B cell (primary cell): ENCODE results near the gene MBNL1. TPM values are rescaled to one million over a fixed set of nuclear protein-coding genes. Genes with fewer than 3 reads are reported as not detected.

Experiments
- ATAC-seq: fragments of 200-7000 bp; cut with Tn5 transposase; one replicate; pipeline ENCODE4 v1.10.0; 2021; ENCODE audit warnings: low read depth, mild to moderate bottlenecking, moderate number of reproducible peaks, moderate library complexity
- CTCF ChIA-PET: fragments of 350-600 bp; sonication (Branson Sonifier 250); formaldehyde crosslinking; loops from one replicate; lab custom pipeline; 2021; ENCODE audit warnings: antibody characterized with exemption, inconsistent platforms; lab: Charles Lee
- POLR2A ChIA-PET: fragments of 350-600 bp; sonication (Branson Sonifier 250); formaldehyde crosslinking; loops from one replicate; lab custom pipeline; 2021; ENCODE audit warnings: antibody characterized with exemption; lab: Charles Lee
- DNase-seq: peaks from one replicate; pipeline ENCODE4 v3.0.0; 2013
- H2AFZ ChIP-seq: 2 replicates; pipeline ENCODE4 v1.6.1; 2012; ENCODE audit warnings: mild to moderate bottlenecking, low read depth, low read length; ENCODE audit not compliant: insufficient read depth, poor library complexity, severe bottlenecking
- H3K27ac ChIP-seq, 2 donors: 1 replicate in 1 of 2; 2 replicates in 1 of 2; pipeline ENCODE4 v1.5.1; 2012 to 2013; ENCODE audit warnings: low read length in 2 of 2, mild to moderate bottlenecking in 2 of 2, moderate library complexity in 1 of 2
- H3K27me3 ChIP-seq, 4 experiments: fragments of 200-600 bp in 1 of 4; sonication (generic) in 1 of 4; replicated peaks in 1 of 4; 1 replicate in 2 of 4; 2 replicates in 2 of 4; pipeline versions ENCODE4 v1.6.1 to v1.7.0; 2013 to 2016; ENCODE audit warnings: low read length in 3 of 4, mild to moderate bottlenecking in 2 of 4, mixed read lengths in 1 of 4, moderate library complexity in 1 of 4; ENCODE audit not compliant: insufficient read depth in 4 of 4, control insufficient read depth in 3 of 4; ENCODE audit errors: control extremely low read depth in 1 of 4
- H3K36me3 ChIP-seq, 2 experiments: replicated peaks in 1 of 2; 1 replicate in 1 of 2; 2 replicates in 1 of 2; pipeline versions ENCODE4 v1.6.1 to v1.7.1; 2013; ENCODE audit warnings: low read length in 1 of 2; ENCODE audit not compliant: insufficient read depth in 2 of 2, control insufficient read depth in 1 of 2; ENCODE audit errors: control extremely low read depth in 1 of 2, extremely low read depth in 1 of 2
- H3K4me1 ChIP-seq, 2 donors: fragments of 200-600 bp in 1 of 2; sonication (generic) in 1 of 2; 1 replicate in 1 of 2; 2 replicates in 1 of 2; pipeline versions ENCODE4 v1.5.1 to v1.6.1; 2013 to 2017; ENCODE audit warnings: low read length in 2 of 2; ENCODE audit not compliant: control insufficient read depth in 2 of 2, insufficient read depth in 2 of 2
- H3K4me2 ChIP-seq: replicated peaks from 2 replicates; pipeline ENCODE3; 2012; ENCODE audit warnings: mild to moderate bottlenecking, low read depth, low read length; ENCODE audit not compliant: poor library complexity, severe bottlenecking
- H3K4me3 ChIP-seq, 5 experiments: fragments of 200-600 bp in 1 of 5; sonication (generic) in 1 of 5; 1 replicate in 3 of 5; 2 replicates in 2 of 5; pipeline versions ENCODE4 v1.5.1 to v1.7.0; 2011 to 2016; ENCODE audit warnings: low read length in 4 of 5, mild to moderate bottlenecking in 4 of 5, low read depth in 2 of 5, control low read depth in 1 of 5, moderate library complexity in 1 of 5; ENCODE audit not compliant: insufficient read depth in 1 of 5; ENCODE audit errors: control extremely low read depth in 1 of 5, extremely low read depth in 1 of 5
- H3K79me2 ChIP-seq: fragments of 200-600 bp; sonication (generic); one replicate; pipeline ENCODE4 v1.6.0; 2016; ENCODE audit warnings: low read length; ENCODE audit not compliant: control insufficient read depth, insufficient read depth
- H3K9ac ChIP-seq: fragments of 200-600 bp; sonication (generic); 2 replicates; pipeline ENCODE4 v1.6.1; 2017; ENCODE audit warnings: mild to moderate bottlenecking, low read length, moderate library complexity
- H3K9me3 ChIP-seq, 3 donors: one replicate each; pipeline versions ENCODE4 v1.6.1 to v1.7.1; 2013; ENCODE audit warnings: low read length in 2 of 3; ENCODE audit not compliant: control insufficient read depth in 2 of 3, insufficient read depth in 1 of 3; ENCODE audit errors: control extremely low read depth in 1 of 3
- H4K20me1 ChIP-seq: 2 replicates; pipeline ENCODE4 v1.6.0; 2012; ENCODE audit warnings: mild to moderate bottlenecking, low read length; ENCODE audit not compliant: insufficient read depth, control insufficient read depth, poor library complexity, severe bottlenecking
- H3K27ac Mint-ChIP-seq: one replicate; pipeline ENCODE4 v1.8.0; 2021; ENCODE audit warnings: mixed read lengths
- H3K27me3 Mint-ChIP-seq: one replicate; pipeline ENCODE4 v1.8.0; 2021; ENCODE audit warnings: mixed read lengths
- H3K4me1 Mint-ChIP-seq: one replicate; pipeline ENCODE4 v1.8.0; 2021; ENCODE audit warnings: mixed read lengths
- H3K4me3 Mint-ChIP-seq: one replicate; pipeline ENCODE4 v1.8.0; 2021; ENCODE audit warnings: mixed read lengths
- H3K9me3 Mint-ChIP-seq: one replicate; pipeline ENCODE4 v1.8.0; 2022; ENCODE audit warnings: mixed read lengths; ENCODE audit not compliant: insufficient read depth
- CTCF ChIP-seq: fragments of 200-600 bp; IDR thresholded peaks from one replicate; pipeline ENCODE4 v1.8.0; 2022; ENCODE audit warnings: antibody characterized with exemption, mild to moderate bottlenecking
- EZH2 ChIP-seq: IDR thresholded peaks from 2 replicates; pipeline ENCODE4 v1.6.1; 2012; ENCODE audit warnings: borderline replicate concordance, low read depth, mild to moderate bottlenecking, moderate library complexity, low read length; ENCODE audit not compliant: insufficient read depth, poor library complexity, severe bottlenecking
- WGBS: methylation state at CpG from one replicate; pipeline ENCODE4 v1.1.5; 2013; ENCODE audit warnings: missing lambda C conversion rate; ENCODE audit not compliant: insufficient coverage; 5-methylcytosine and 5-hydroxymethylcytosine counted together
- intact Hi-C: fragments of 100-400 bp; cut with micrococcal nuclease; formaldehyde crosslinking; loops from one replicate; pipeline ENCODE4 v1.10.0; 2022
- polyA plus RNA-seq: library from polyadenylated mRNA; depleted of rRNA; stranded (reverse); fragments of >200 nt; gene quantifications from 2 replicates; pipeline ENCODE4 v1.2.3, GENCODE V29; 2012
- total RNA-seq, 2 donors: library from RNA; stranded (reverse); fragments of 120-200 nt in 1 of 2; gene quantifications; 1 replicate in 1 of 2; 2 replicates in 1 of 2; pipeline versions ENCODE4 v1.2.3 to v1.2.4, GENCODE V29; 2013 to 2022

Gene MBNL1
- total and polyA plus RNA-seq, 2 donors (not counting 1 experiment from before 2014, with no cell fraction given): 195 to 505 TPM

- peaks cover 7% of the 10 kb centered on the region for H3K9me3 Mint-ChIP-seq
- Histone ChIP-seq H3K27me3 (no peaks in the 10 kb centered on the region), H3K9ac (no peak overlapping the region), H3K27ac (peak overlapping the region in 1 of 2 donors; percentile 11), H3K9me3 (no peaks in the 10 kb centered on the region), H3K4me3 (no peak overlapping the region), H3K36me3 (peaks cover 8 to 34% of the 10 kb centered on the region in 2 experiments), H3K79me2 (peaks cover 98% of the 10 kb centered on the region), H3K4me2 (no peak overlapping the region), H2AFZ (no peak overlapping the region), H3K4me1 (peaks cover 5 to 24% of the 10 kb centered on the region in 2 donors), H4K20me1 (peaks cover 12% of the 10 kb centered on the region)
- no peaks in the 10 kb centered on the region for H3K27me3 Mint-ChIP-seq
- TF ChIP-seq CTCF (no peak), EZH2 (no peak)
- ATAC-seq: no peak
- ChIA-PET POLR2A (interaction anchor here (0.7 to 1.1 kb wide), 2 partner anchors 25 to 32 kb away, joined by 3 read pairs; no protein-coding TSS in a partner anchor), CTCF (interaction anchor here (0.9 to 1.7 kb wide), 5 partner anchors 9 to 292 kb away, joined by 3 to 5 read pairs (median 3); no protein-coding TSS in a partner anchor)
- peaks cover 65% of the 10 kb centered on the region for H3K4me1 Mint-ChIP-seq
- H3K4me3 Mint-ChIP-seq: no peak overlapping the region
- DNase-seq: no peak
- H3K27ac Mint-ChIP-seq: no peak overlapping the region
- intact Hi-C loops: no loop called here
Observed at GRCh38 chr3:152364237-152364636, 95.5 kb downstream of the MBNL1 start.

- H3K4me3 Mint-ChIP-seq: no peak overlapping the region
- peak overlapping the region in 1 of 2 donors; percentile 11 for H3K27ac ChIP-seq
- intact Hi-C loops: no loop called here
Observed at GRCh38 chr3:152365126-152365525, 96.4 kb downstream of the MBNL1 start.

More at GRCh38 chr3:152365126-152365525, 96.4 kb downstream of the MBNL1 start:
- POLR2A ChIA-PET: interaction anchor here (1.1 kb wide), 1 partner anchor 33 kb away, joined by 3 read pairs; no protein-coding TSS in a partner anchor
- Mint-ChIP-seq H3K27me3 (no peaks in the 10 kb centered on the region), H3K4me1 (peaks cover 65% of the 10 kb centered on the region), H3K27ac (no peak overlapping the region), H3K9me3 (peaks cover 7% of the 10 kb centered on the region)
- peaks cover 98% of the 10 kb centered on the region for H3K79me2 ChIP-seq
- no CpG with 5 or more reads among the region's 2 CpGs for WGBS
- no peaks in the 10 kb centered on the region for H3K9me3 ChIP-seq
- H3K27me3 ChIP-seq: no peaks in the 10 kb centered on the region
- no peak for TF ChIP-seq CTCF
- no peak overlapping the region for H2AFZ ChIP-seq
- no peak overlapping the region for H3K4me3 ChIP-seq
- ATAC-seq (no peak), DNase-seq (no peak)
- H4K20me1 ChIP-seq: peaks cover 18% of the 10 kb centered on the region
- H3K36me3 ChIP-seq: peaks cover 6 to 26% of the 10 kb centered on the region in 2 experiments
- peaks cover 7 to 26% of the 10 kb centered on the region in 2 donors for H3K4me1 ChIP-seq
- no peak overlapping the region for H3K4me2 ChIP-seq
- CTCF ChIA-PET: interaction anchor here (1.7 kb wide), 1 partner anchor 181 kb away, joined by 5 read pairs; no protein-coding TSS in a partner anchor
- H3K9ac ChIP-seq: no peak overlapping the region
